ENCODE data around the gene NOL8.

NOL8 gene

GRCh38 chr9:92270511-92270910 lies 54.6 kb downstream of the NOL8 start:
- DNase-seq (ENCODE audit: low read depth in 2 of 2): no peak

DNA sequence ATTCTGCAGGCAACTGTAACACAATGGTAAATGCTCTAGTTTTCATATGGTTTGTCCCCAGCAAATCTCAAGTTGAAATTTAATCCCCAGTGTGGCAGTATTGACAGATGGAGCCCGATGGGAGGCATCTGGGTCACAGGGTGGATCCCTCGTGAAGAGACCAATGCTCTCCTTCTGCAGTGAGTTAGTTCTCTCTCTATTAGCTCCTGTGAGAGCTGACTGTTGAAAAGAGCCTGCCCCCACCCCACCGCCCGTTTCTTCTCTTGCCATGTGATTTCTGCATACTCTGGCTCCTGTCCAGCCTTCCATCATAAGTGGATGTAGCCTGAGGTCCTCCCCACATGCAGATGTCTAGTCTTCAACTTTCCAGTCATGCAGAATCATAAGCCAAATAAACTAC lies 58.7 kb downstream of the NOL8 start:
- DNase-seq (ENCODE audit: low read depth in 2 of 2): no peak

GRCh38 chr9:92265154-92265553 lies 60.0 kb downstream of the NOL8 start:
- DNase-seq (ENCODE audit: low read depth in 2 of 2): no peak

GRCh38 chr9:92263131-92263530 lies 62.0 kb downstream of the NOL8 start:
- DNase-seq (ENCODE audit: low read depth in 2 of 2): no peak

GRCh38 chr9:92257327-92257726 lies 67.8 kb downstream of the NOL8 start:
- no peak for DNase-seq (ENCODE audit: low read depth in 2 of 2)

GRCh38 chr9:92254381-92255337 lies 70.5 kb downstream of the NOL8 start:
- no peak for DNase-seq (ENCODE audit: low read depth in 2 of 2)

- no peak for DNase-seq (ENCODE audit: low read depth in 2 of 2)
Observed at GRCh38 chr9:92253656-92254055, 71.5 kb downstream of the NOL8 start.

- DNase-seq (ENCODE audit: low read depth in 2 of 2): no peak
Observed at GRCh38 chr9:92247981-92248380, 77.2 kb downstream of the NOL8 start.
